Naive B cell (primary cell): ENCODE results near the gene TMEM132A. TPM values are rescaled to one million over a fixed set of nuclear protein-coding genes. Genes with fewer than 3 reads are reported as not detected.
A peak's percentile ranks its signal among the peaks of the same experiment; 100 is the strongest.

Source experiments
- ATAC-seq, 2 donors: fragments of 150-1000 bp; cut with Tn5 transposase; 2 replicates each; pipeline ENCODE4 v1.10.0; 2021; ENCODE audit warnings: low read depth in 2 of 2, mild to moderate bottlenecking in 2 of 2, moderate library complexity in 2 of 2
- DNase-seq: peaks from one replicate; pipeline ENCODE4 v3.0.0; 2022
- H3K27ac Mint-ChIP-seq, 6 donors: one replicate each; pipeline ENCODE4 v1.8.0; 2020 to 2022; ENCODE audit warnings: mild to moderate bottlenecking in 6 of 6, mixed read lengths in 6 of 6, moderate library complexity in 5 of 6, inconsistent platforms in 2 of 6
- H3K27me3 Mint-ChIP-seq, 3 donors: one replicate each; pipeline ENCODE4 v1.8.0; 2021 to 2022; ENCODE audit warnings: mixed read lengths in 3 of 3, mild to moderate bottlenecking in 1 of 3
- H3K36me3 Mint-ChIP-seq, 2 donors: one replicate each; pipeline ENCODE4 v1.8.0; 2020 to 2022; ENCODE audit warnings: mixed read lengths in 2 of 2, inconsistent platforms in 1 of 2, mild to moderate bottlenecking in 1 of 2
- H3K4me1 Mint-ChIP-seq, 3 donors: one replicate each; pipeline ENCODE4 v1.8.0; 2020 to 2022; ENCODE audit warnings: mixed read lengths in 3 of 3, inconsistent platforms in 1 of 3, mild to moderate bottlenecking in 1 of 3, moderate library complexity in 1 of 3
- H3K4me3 Mint-ChIP-seq, 8 donors: one replicate each; pipeline ENCODE4 v1.8.0; 2020 to 2022; ENCODE audit warnings: mild to moderate bottlenecking in 8 of 8, mixed read lengths in 8 of 8, moderate library complexity in 8 of 8, inconsistent platforms in 2 of 8
- H3K9me3 Mint-ChIP-seq, 7 donors: one replicate each; pipeline ENCODE4 v1.8.0; 2020 to 2022; ENCODE audit warnings: mixed read lengths in 7 of 7, mild to moderate bottlenecking in 5 of 7, inconsistent platforms in 2 of 7, moderate library complexity in 1 of 7
- polyA plus RNA-seq, 6 donors: library from polyadenylated mRNA; unstranded; fragments of 300-500 nt; fragmentation: Illumina TruSeq; gene quantifications; one replicate each; pipeline ENCODE4 v1.2.3, GENCODE V29; 2021; ENCODE audit warnings: low read depth in 6 of 6

The TMEM132A gene
- polyA plus RNA-seq, 6 donors from 2014 or later: 0.23 to 1.2 (median 0.40) TPM; not detected in 2

DNA sequence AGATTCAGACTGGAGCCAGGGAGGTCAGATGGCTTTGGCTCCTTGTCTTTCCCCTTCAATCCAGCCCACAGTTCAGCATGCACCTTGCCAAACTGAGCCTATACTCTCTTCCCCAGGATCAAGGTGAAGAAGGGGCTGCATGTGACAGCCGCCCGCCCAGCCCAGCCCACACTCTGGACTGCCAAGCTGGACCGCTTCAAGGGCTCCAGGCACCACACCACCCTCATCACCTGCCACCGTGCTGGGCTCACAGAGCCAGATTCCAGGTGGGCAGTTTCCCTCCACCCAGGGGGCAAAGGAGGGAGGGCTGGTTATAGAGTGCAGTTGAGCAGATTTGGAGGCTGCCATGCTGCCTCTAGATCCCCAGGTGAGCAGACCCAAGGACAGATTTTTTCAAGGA lies 6.1 kb downstream of the TMEM132A start:
- DNase-seq (no peak), ATAC-seq (no peak)
- H3K36me3 Mint-ChIP-seq: no peaks in the 10 kb centered on the region
- H3K4me3 Mint-ChIP-seq: peak overlapping the region in 3 of 8 donors; percentile 19 to 63 (median 22)
- no peaks in the 10 kb centered on the region for H3K9me3 Mint-ChIP-seq
- H3K4me1 Mint-ChIP-seq: peaks cover 31 to 55% (median 44%) of the 10 kb centered on the region in 3 donors
- peak overlapping the region in 3 of 6 donors; percentile 44 to 87 (median 65) for H3K27ac Mint-ChIP-seq
- H3K27me3 Mint-ChIP-seq: peaks cover 0 to 12% (median 4%) of the 10 kb centered on the region in 3 donors

GRCh38 chr11:60931917-60932316 lies 7.7 kb downstream of the TMEM132A start:
- peak overlapping the region; percentile 47 to 89 (median 67) for H3K4me3 Mint-ChIP-seq
- peak; percentile 87 for DNase-seq
- ATAC-seq: peak; percentile 84 to 86

DNA sequence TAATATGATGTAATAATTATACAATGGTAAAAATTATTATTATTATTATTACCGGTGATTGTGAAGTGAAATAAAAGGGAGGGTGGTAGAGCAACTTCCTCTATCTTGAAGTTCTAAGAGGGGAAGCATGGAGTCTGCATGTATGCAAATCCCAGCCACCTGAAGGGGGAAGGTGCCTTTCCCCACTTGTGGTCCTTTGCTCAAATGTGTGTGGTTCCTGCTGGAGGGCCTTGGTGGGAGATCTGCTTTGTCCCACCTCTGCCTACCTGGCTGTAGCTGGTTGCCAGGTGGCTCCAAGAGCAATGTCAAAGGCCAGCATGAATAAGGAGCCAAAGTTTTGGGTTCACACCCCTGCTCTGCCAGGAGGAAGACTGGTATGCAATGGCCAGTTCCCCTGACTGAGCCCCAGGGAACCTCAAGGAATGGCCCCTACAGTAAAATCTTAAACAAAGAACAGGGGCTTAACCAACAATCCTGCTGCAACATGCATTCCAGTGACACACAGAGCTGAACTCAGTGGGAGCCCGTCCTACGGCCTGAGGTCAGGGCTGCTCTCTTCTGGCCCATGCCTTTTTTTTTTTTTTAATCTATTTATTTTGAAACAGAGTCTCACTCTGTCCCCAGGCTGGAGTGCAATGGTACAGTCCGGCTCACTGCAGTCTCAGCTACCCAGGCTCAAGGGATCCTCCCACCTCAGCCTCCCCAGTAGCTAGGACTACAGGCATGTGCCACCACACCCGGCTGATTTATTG lies 8.5 kb downstream of the TMEM132A start:
- Mint-ChIP-seq H3K27me3 (no peaks in the 10 kb centered on the region), H3K4me1 (peaks cover 31 to 52% (median 43%) of the 10 kb centered on the region in 3 donors), H3K4me3 (peak overlapping the region in 4 of 8 donors; percentile 47 to 75 (median 56)), H3K9me3 (no peaks in the 10 kb centered on the region), H3K36me3 (no peaks in the 10 kb centered on the region), H3K27ac (peak overlapping the region; percentile 30 to 98 (median 92))
- DNase-seq (peak; percentile 70), ATAC-seq (peak; percentile 72 to 74)

More at GRCh38 chr11:60931917-60932316, 7.7 kb downstream of the TMEM132A start:
- H3K9me3 Mint-ChIP-seq: no peaks in the 10 kb centered on the region
- H3K27ac Mint-ChIP-seq: peak overlapping the region; percentile 78 to 98 (median 97)
- H3K36me3 Mint-ChIP-seq: no peaks in the 10 kb centered on the region
- H3K27me3 Mint-ChIP-seq: no peaks in the 10 kb centered on the region
- H3K4me1 Mint-ChIP-seq: peaks cover 31 to 57% (median 43%) of the 10 kb centered on the region in 3 donors

- no peaks in the 10 kb centered on the region for H3K27me3 Mint-ChIP-seq
- no peak for ATAC-seq
- no peaks in the 10 kb centered on the region for H3K9me3 Mint-ChIP-seq
- peak overlapping the region in 1 of 8 donors; percentile 5 for H3K4me3 Mint-ChIP-seq
- peaks cover 0 to 7% of the 10 kb centered on the region in 2 donors for H3K36me3 Mint-ChIP-seq
- no peak for DNase-seq
- peaks cover 31 to 60% (median 43%) of the 10 kb centered on the region in 3 donors for H3K4me1 Mint-ChIP-seq
- peak overlapping the region in 5 of 6 donors; percentile 5 to 97 (median 80) for H3K27ac Mint-ChIP-seq
Observed at GRCh38 chr11:60933416-60934123, 9.3 kb downstream of the TMEM132A start.

- DNase-seq (no peak), ATAC-seq (no peak)
- peak overlapping the region in 1 of 8 donors; percentile 5 for H3K4me3 Mint-ChIP-seq
- peaks cover 31 to 62% (median 44%) of the 10 kb centered on the region in 3 donors for H3K4me1 Mint-ChIP-seq
- H3K27me3 Mint-ChIP-seq: no peaks in the 10 kb centered on the region
- peaks cover 0 to 2% (median 0%) of the 10 kb centered on the region in 7 donors for H3K9me3 Mint-ChIP-seq
- H3K36me3 Mint-ChIP-seq: peaks cover 4 to 14% of the 10 kb centered on the region in 2 donors
- peak overlapping the region in 4 of 6 donors; percentile 3 to 82 (median 72) for H3K27ac Mint-ChIP-seq
Observed at GRCh38 chr11:60934124-60934789, 10.0 kb downstream of the TMEM132A start.

GRCh38 chr11:60934790-60935605 lies 10.7 kb downstream of the TMEM132A start:
- peak overlapping the region in 4 of 6 donors; percentile 56 to 91 (median 78) for H3K27ac Mint-ChIP-seq
- H3K27me3 Mint-ChIP-seq: no peaks in the 10 kb centered on the region
- peaks cover 31 to 55% (median 37%) of the 10 kb centered on the region in 3 donors for H3K4me1 Mint-ChIP-seq
- ATAC-seq: no peak
- peaks cover 4 to 14% of the 10 kb centered on the region in 2 donors for H3K36me3 Mint-ChIP-seq
- H3K9me3 Mint-ChIP-seq: peaks cover 0 to 2% (median 0%) of the 10 kb centered on the region in 7 donors
- DNase-seq: no peak
- no peak overlapping the region for H3K4me3 Mint-ChIP-seq

DNA sequence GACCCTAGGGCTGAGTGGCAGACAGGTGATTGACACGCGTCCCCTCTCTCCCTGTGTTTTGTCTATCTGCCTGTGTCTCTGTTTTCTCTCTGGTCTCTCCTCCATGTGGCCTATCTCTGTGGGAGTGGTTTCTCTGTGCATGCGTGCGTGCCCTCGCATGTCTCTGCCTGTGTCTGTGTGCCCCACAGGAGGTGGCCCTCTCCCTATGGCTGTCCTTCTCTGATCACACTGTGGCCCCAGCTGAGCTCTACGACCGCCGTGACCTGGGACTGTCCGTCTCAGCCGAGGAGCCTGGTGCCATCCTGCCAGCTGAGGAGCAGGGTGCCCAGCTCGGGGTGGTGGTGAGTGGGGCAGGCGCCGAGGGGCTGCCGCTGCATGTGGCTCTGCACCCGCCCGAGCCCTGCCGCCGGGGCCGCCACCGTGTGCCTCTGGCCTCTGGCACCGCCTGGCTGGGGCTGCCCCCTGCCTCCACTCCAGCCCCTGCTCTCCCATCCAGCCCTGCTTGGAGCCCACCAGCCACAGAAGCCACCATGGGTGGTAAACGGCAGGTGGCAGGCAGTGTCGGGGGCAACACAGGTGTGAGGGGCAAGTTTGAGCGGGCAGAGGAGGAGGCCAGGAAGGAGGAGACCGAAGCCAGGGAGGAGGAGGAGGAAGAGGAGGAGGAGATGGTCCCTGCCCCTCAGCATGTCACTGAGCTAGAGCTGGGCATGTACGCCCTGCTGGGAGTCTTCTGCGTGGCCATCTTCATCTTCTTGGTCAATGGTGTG lies 11.6 kb downstream of the TMEM132A start:
- H3K4me3 Mint-ChIP-seq: no peak overlapping the region
- no peaks in the 10 kb centered on the region for H3K27me3 Mint-ChIP-seq
- H3K9me3 Mint-ChIP-seq: peaks cover 0 to 2% (median 0%) of the 10 kb centered on the region in 7 donors
- peaks cover 27 to 49% (median 32%) of the 10 kb centered on the region in 3 donors for H3K4me1 Mint-ChIP-seq
- ATAC-seq (no peak), DNase-seq (no peak)
- peaks cover 4 to 16% of the 10 kb centered on the region in 2 donors for H3K36me3 Mint-ChIP-seq
- H3K27ac Mint-ChIP-seq: peak overlapping the region in 3 of 6 donors; percentile 81 to 91 (median 82)

- peaks cover 0 to 2% (median 0%) of the 10 kb centered on the region in 7 donors for H3K9me3 Mint-ChIP-seq
- H3K36me3 Mint-ChIP-seq: peaks cover 9 to 23% of the 10 kb centered on the region in 2 donors
- no peaks in the 10 kb centered on the region for H3K27me3 Mint-ChIP-seq
- no peak overlapping the region for H3K4me3 Mint-ChIP-seq
- no peak for ATAC-seq
- H3K27ac Mint-ChIP-seq: peak overlapping the region in 3 of 6 donors; percentile 37 to 80 (median 37)
- DNase-seq: no peak
- H3K4me1 Mint-ChIP-seq: peaks cover 26 to 46% (median 32%) of the 10 kb centered on the region in 3 donors
Observed at GRCh38 chr11:60936467-60937143, 12.3 kb downstream of the TMEM132A start.

GRCh38 chr11:60937144-60937527 lies 12.9 kb downstream of the TMEM132A start:
- peaks cover 28 to 46% (median 32%) of the 10 kb centered on the region in 3 donors for H3K4me1 Mint-ChIP-seq
- peak overlapping the region in 1 of 8 donors; percentile 4 for H3K4me3 Mint-ChIP-seq
- DNase-seq (no peak), ATAC-seq (no peak)
- H3K27me3 Mint-ChIP-seq: no peaks in the 10 kb centered on the region
- H3K27ac Mint-ChIP-seq: peak overlapping the region in 5 of 6 donors; percentile 36 to 87 (median 37)
- H3K36me3 Mint-ChIP-seq: peaks cover 9 to 26% of the 10 kb centered on the region in 2 donors
- H3K9me3 Mint-ChIP-seq: peaks cover 0 to 2% (median 0%) of the 10 kb centered on the region in 7 donors

DNA sequence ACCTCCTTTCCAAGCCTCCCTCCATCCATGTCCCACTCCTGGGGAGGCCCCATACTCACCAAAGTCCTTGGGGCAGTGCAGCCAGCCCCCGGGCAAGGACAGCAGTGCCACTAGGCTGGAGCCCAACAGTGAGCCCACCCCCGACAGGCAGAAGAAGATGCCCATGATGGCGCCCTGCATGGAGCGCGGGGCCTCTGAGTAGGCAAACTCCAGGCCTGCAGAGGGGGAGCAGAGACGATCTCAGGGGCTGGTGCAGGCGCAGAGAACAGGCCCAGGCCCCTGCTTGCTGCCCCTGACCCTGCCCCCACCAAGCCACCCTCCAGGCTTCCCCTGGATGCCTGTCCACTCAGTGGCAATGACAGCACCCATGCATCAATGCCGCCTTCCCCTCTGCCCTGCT lies 13.6 kb downstream of the TMEM132A start:
- H3K4me3 Mint-ChIP-seq: no peak overlapping the region
- peaks cover 9 to 26% of the 10 kb centered on the region in 2 donors for H3K36me3 Mint-ChIP-seq
- ATAC-seq: no peak
- H3K4me1 Mint-ChIP-seq: peaks cover 27 to 50% (median 32%) of the 10 kb centered on the region in 3 donors
- H3K27ac Mint-ChIP-seq: peak overlapping the region in 3 of 6 donors; percentile 37 to 78 (median 62)
- peaks cover 0 to 2% (median 0%) of the 10 kb centered on the region in 7 donors for H3K9me3 Mint-ChIP-seq
- no peak for DNase-seq
- H3K27me3 Mint-ChIP-seq: no peaks in the 10 kb centered on the region

DNA sequence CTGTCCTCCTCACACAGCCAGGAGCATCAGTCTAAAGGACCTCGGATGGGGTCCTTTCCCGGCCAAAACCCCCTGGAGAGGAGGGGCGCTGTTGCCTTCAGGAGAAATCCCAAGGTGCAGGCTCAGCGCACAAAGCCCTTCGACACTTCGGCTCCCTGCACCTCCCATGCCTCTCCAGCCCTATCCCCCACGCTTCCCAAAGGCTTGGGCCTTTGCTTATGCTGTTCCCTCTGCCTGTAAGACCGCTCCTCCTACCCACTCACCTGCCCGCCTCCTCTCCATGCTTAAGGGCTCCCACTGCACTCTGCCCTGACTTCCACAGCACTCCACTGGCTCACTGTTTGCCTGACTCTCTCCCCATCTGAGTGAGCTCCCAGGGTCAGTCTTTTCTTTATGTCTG lies 14.2 kb downstream of the TMEM132A start:
- ATAC-seq: no peak
- Mint-ChIP-seq H3K4me1 (peaks cover 27 to 52% (median 32%) of the 10 kb centered on the region in 3 donors), H3K27me3 (no peaks in the 10 kb centered on the region), H3K27ac (peak overlapping the region in 2 of 6 donors; percentile 37 to 86), H3K9me3 (peaks cover 0 to 2% (median 0%) of the 10 kb centered on the region in 7 donors), H3K36me3 (peaks cover 9 to 26% of the 10 kb centered on the region in 2 donors), H3K4me3 (no peak overlapping the region)
- no peak for DNase-seq
